Skeletal muscle satellite cell (primary cell): ENCODE results near the gene MAP3K13.
"Not testable (repeated sequence)": the region's sequence is repeated elsewhere in the genome, so short reads cannot be mapped to it uniquely, and the experiment has no call there.

Experiments used
- H3K27me3 ChIP-seq: 2 replicates; pipeline ENCODE4 v1.7.0; 2013; ENCODE audit warnings: low read length; ENCODE audit not compliant: control insufficient read depth, insufficient read depth
- H3K36me3 ChIP-seq: 2 replicates; pipeline ENCODE4 v1.7.0; 2013; ENCODE audit warnings: mild to moderate bottlenecking, control low read depth, low read length; ENCODE audit not compliant: insufficient read depth
- H3K4me1 ChIP-seq: 2 replicates; pipeline ENCODE4 v1.7.0; 2013; ENCODE audit warnings: low read length; ENCODE audit not compliant: control insufficient read depth, insufficient read depth
- H3K4me2 ChIP-seq: 2 replicates; pipeline ENCODE4 v1.7.0; 2013; ENCODE audit warnings: mild to moderate bottlenecking, low read length
- H3K4me3 ChIP-seq: 2 replicates; pipeline ENCODE4 v1.7.0; 2013; ENCODE audit warnings: low read length
- H3K9ac ChIP-seq: 2 replicates; pipeline ENCODE4 v1.7.0; 2013; ENCODE audit warnings: mild to moderate bottlenecking, low read depth, low read length, moderate library complexity
- H3K9me3 ChIP-seq: replicated peaks from 2 replicates; pipeline ENCODE4 v1.7.0; 2013; ENCODE audit warnings: mild to moderate bottlenecking, control low read depth, low read length

The MAP3K13 gene

GRCh38 chr3:185466123-185466522 lies 103.2 kb downstream of the MAP3K13 start:
- H3K9ac ChIP-seq, H3K4me3 ChIP-seq, H3K9me3 ChIP-seq, H3K4me1 ChIP-seq, H3K4me2 ChIP-seq, H3K27me3 ChIP-seq, H3K36me3 ChIP-seq: not testable (repeated sequence)

GRCh38 chr3:185469542-185469941 lies 106.6 kb downstream of the MAP3K13 start:
- no peak overlapping the region for H3K4me3 ChIP-seq
- H3K36me3 ChIP-seq, result peaks cover 11% of the 10 kb centered on the region
- no peak overlapping the region for H3K4me2 ChIP-seq
- no peaks in the 10 kb centered on the region for H3K27me3 ChIP-seq
- H3K9ac ChIP-seq, result no peak overlapping the region
- no peaks in the 10 kb centered on the region for H3K4me1 ChIP-seq
- no peaks in the 10 kb centered on the region for H3K9me3 ChIP-seq

GRCh38 chr3:185470323-185470722 lies 107.4 kb downstream of the MAP3K13 start:
- no peaks in the 10 kb centered on the region for H3K27me3 ChIP-seq
- H3K9me3 ChIP-seq, result no peaks in the 10 kb centered on the region
- no peak overlapping the region for H3K4me2 ChIP-seq
- peaks cover 10% of the 10 kb centered on the region for H3K36me3 ChIP-seq
- no peak overlapping the region for H3K4me3 ChIP-seq
- no peaks in the 10 kb centered on the region for H3K4me1 ChIP-seq
- H3K9ac ChIP-seq, result no peak overlapping the region

DNA sequence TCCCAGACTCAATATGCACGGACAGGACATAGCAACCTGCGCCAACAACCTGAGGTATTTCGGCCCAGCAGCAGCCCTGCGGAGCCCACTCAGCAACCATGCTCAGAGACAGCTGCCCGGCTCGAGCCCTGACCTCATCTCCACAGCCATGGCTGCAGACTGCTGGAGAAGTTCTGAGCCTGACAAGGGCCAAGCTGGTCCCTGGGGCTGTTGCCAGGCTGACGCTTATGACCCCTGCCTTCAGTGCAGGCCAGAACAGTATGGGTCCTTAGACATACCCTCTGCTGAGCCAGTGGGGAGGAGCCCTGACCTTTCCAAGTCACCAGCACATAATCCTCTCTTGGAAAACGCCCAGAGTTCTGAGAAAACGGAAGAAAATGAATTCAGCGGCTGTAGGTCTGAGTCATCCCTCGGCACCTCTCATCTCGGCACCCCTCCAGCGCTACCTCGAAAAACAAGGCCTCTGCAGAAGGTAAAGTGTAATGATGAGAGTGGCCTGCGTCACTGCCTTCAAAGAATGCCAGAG lies 110.4 kb downstream of the MAP3K13 start:
- H3K4me3 ChIP-seq, result no peak overlapping the region
- no peaks in the 10 kb centered on the region for H3K27me3 ChIP-seq
- H3K4me2 ChIP-seq, result no peak overlapping the region
- no peak overlapping the region for H3K9ac ChIP-seq
- no peaks in the 10 kb centered on the region for H3K9me3 ChIP-seq
- H3K4me1 ChIP-seq, result no peaks in the 10 kb centered on the region
- H3K36me3 ChIP-seq, result peaks cover 3% of the 10 kb centered on the region

DNA sequence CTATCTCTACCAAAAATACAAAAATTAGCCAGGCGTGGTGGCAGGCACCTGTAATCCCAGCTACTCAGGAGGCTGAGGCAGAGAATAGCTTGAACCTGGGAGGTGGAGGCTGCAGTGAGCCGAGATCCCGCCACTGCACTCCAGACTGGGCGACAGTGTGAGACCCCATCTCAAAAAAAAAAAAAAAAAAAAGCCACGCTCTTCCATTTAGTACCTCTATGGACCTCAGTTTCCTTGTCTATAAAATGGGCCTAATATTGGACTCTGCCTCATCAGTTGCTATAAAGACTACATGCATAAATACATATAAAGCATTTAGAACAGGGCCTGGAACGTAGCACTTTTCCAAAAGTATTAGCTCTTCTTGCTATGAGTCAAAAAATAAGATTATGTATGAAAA lies 112.0 kb downstream of the MAP3K13 start:
- H3K4me1 ChIP-seq, H3K9ac ChIP-seq, H3K4me3 ChIP-seq, H3K4me2 ChIP-seq, H3K27me3 ChIP-seq, H3K9me3 ChIP-seq, H3K36me3 ChIP-seq: not testable (repeated sequence)

DNA sequence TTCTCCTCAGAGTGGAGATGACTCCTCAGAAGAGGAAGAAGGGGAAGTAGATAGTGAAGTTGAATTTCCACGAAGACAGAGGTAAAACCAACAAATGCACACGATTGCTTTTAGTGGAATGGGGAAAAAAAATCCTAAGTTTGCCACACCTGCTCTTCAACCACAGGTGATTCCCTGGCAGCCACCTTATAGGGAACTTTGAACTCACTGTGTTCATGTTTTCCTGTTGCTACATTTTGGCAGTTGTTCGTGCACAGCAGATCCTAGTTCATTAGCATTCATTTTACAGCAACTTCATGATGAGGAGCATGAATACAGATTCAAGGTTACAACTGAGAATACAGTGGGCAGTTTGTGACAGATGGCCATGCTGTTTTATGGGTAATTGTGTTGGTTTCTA lies 114.4 kb downstream of the MAP3K13 start:
- Histone ChIP-seq H3K4me2 (no peak overlapping the region), H3K9ac (no peak overlapping the region), H3K27me3 (no peaks in the 10 kb centered on the region), H3K9me3 (no peaks in the 10 kb centered on the region), H3K4me3 (no peak overlapping the region), H3K4me1 (no peaks in the 10 kb centered on the region), H3K36me3 (peaks cover 9% of the 10 kb centered on the region)

- H3K4me1 ChIP-seq, result no peaks in the 10 kb centered on the region
- H3K4me2 ChIP-seq, result no peak overlapping the region
- no peaks in the 10 kb centered on the region for H3K27me3 ChIP-seq
- H3K9me3 ChIP-seq, result no peaks in the 10 kb centered on the region
- H3K4me3 ChIP-seq, result no peak overlapping the region
- H3K36me3 ChIP-seq, result peaks cover 14% of the 10 kb centered on the region
- H3K9ac ChIP-seq, result no peak overlapping the region
Observed at GRCh38 chr3:185479373-185479945, 116.5 kb downstream of the MAP3K13 start.

- Histone ChIP-seq H3K4me1 (no peaks in the 10 kb centered on the region), H3K36me3 (peaks cover 18% of the 10 kb centered on the region), H3K4me3 (no peak overlapping the region), H3K27me3 (no peaks in the 10 kb centered on the region), H3K4me2 (no peak overlapping the region), H3K9ac (no peak overlapping the region), H3K9me3 (no peaks in the 10 kb centered on the region)
Observed at GRCh38 chr3:185484296-185484695, 121.4 kb downstream of the MAP3K13 start.

DNA sequence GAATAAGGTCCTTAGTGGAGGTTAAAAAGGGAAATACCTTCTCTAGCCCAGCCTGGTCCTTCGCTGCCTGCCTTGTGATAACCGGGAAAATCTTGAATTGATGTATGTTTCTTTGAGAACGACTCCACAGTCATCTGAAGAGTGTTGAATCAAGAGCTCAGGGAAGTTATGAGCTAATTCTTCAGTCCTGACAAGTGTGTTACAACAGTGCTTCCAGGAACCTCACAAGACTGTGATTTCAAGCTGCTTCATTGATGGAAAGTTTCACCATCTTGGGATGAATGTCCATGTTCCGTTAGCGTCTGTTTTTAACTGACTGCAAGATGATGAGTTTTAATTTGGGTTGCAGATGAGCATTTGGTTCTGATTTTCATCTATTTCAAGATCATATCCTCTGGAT lies 123.5 kb downstream of the MAP3K13 start:
- H3K4me3 ChIP-seq, result no peak overlapping the region
- no peaks in the 10 kb centered on the region for H3K4me1 ChIP-seq
- H3K36me3 ChIP-seq, result peaks cover 25% of the 10 kb centered on the region
- no peaks in the 10 kb centered on the region for H3K9me3 ChIP-seq
- no peak overlapping the region for H3K4me2 ChIP-seq
- H3K9ac ChIP-seq, result no peak overlapping the region
- no peaks in the 10 kb centered on the region for H3K27me3 ChIP-seq

- Histone ChIP-seq H3K27me3 (no peaks in the 10 kb centered on the region), H3K36me3 (peaks cover 32% of the 10 kb centered on the region), H3K4me2 (no peak overlapping the region), H3K9me3 (no peaks in the 10 kb centered on the region), H3K9ac (no peak overlapping the region), H3K4me1 (no peaks in the 10 kb centered on the region), H3K4me3 (no peak overlapping the region)
Observed at GRCh38 chr3:185488465-185488864, 125.5 kb downstream of the MAP3K13 start.

DNA sequence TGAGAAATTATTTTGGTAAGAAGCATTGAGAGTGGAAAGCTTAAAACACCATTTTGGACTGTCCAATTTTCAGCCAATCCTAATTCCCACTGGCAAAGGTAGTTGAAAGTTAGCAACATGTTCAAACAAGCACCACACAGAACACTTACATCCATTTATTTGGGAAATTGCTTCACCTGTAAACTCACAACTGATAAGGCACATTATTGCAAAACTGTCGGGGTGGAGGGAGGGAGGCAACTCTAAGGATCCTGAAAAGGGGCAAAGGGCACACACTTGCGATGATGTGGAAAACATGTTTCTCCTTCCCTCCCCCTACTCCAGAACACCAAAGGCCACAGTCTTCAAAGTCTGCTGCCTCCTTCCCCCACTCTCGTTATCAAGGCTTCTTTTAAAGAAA lies 126.5 kb downstream of the MAP3K13 start:
- H3K9me3 ChIP-seq, result no peaks in the 10 kb centered on the region
- no peak overlapping the region for H3K4me2 ChIP-seq
- H3K27me3 ChIP-seq, result no peaks in the 10 kb centered on the region
- H3K4me3 ChIP-seq, result no peak overlapping the region
- H3K36me3 ChIP-seq, result peaks cover 29% of the 10 kb centered on the region
- H3K9ac ChIP-seq, result no peak overlapping the region
- H3K4me1 ChIP-seq, result no peaks in the 10 kb centered on the region

GRCh38 chr3:185490241-185490640 lies 127.3 kb downstream of the MAP3K13 start:
- H3K4me3 ChIP-seq, result no peak overlapping the region
- no peak overlapping the region for H3K9ac ChIP-seq
- peaks cover 29% of the 10 kb centered on the region for H3K36me3 ChIP-seq
- no peaks in the 10 kb centered on the region for H3K27me3 ChIP-seq
- no peaks in the 10 kb centered on the region for H3K9me3 ChIP-seq
- no peaks in the 10 kb centered on the region for H3K4me1 ChIP-seq
- H3K4me2 ChIP-seq, result no peak overlapping the region
